ENCODE measurements around the gene DLG4.
"Not testable (repeated sequence)": the region's sequence is repeated elsewhere in the genome, so short reads cannot be mapped to it uniquely, and the experiment has no call there.

Gene DLG4

DNA sequence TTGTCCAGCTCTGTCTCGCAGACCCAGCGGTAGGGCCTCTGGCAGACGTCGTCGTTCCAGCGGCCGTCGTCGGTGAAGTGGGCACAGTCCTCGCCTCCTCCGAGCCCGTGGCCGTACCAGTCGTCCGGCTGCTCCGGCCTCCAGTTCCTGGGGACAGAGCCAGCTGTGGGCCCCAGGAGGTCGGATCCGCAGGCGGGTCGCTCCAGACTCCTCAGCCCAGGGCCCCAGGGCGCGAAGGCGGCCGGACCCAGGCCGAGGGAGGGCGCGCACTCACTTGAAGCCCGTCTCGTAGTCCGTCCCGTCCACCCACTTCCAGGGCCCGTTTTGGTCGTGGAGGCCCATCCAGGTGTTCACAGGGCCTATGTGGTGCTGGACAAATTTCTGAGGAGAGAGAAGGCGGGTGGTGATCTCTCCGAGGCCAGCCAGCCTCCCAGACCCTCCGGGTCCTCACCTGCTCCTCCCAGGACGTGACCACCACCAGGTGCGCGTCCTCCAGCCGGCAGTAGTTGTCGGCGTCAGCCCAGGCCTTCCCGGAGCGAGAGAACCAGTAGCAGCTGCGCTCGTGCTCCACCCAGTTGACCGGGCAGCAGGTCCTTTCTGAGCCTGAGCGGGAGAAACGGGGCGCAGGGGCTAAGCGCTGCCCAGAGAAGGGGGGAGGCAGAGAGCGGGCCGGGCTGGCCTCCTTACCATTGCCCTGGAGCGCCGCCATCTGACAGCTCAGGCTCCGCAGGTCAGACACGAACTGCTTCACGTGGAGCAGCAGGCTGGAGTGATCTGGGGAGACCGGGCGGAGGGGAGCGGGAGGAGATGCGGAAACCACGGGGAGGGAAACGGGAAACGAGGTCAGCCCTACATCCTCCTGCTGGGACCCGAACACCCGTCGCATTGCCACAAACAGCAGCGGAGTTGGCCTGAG, 45.7 kb downstream of the DLG4 start:
- peak; percentile 69 for DNase-seq (ENCODE audit: low spot score)
- in situ Hi-C loops (cut with MboI; ENCODE audit: low sequenced_read_pairs, unreplicated experiment) = no loop called here
- TF ChIP-seq, protein P1, sequence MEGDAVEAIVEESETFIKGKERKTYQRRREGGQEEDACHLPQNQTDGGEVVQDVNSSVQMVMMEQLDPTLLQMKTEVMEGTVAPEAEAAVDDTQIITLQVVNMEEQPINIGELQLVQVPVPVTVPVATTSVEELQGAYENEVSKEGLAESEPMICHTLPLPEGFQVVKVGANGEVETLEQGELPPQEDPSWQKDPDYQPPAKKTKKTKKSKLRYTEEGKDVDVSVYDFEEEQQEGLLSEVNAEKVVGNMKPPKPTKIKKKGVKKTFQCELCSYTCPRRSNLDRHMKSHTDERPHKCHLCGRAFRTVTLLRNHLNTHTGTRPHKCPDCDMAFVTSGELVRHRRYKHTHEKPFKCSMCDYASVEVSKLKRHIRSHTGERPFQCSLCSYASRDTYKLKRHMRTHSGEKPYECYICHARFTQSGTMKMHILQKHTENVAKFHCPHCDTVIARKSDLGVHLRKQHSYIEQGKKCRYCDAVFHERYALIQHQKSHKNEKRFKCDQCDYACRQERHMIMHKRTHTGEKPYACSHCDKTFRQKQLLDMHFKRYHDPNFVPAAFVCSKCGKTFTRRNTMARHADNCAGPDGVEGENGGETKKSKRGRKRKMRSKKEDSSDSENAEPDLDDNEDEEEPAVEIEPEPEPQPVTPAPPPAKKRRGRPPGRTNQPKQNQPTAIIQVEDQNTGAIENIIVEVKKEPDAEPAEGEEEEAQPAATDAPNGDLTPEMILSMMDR (IDR thresholded peaks at IDR 0.05; ENCODE audit: borderline replicate concordance, control extremely low read depth, extremely low read depth, insufficient read depth, missing control alignments) = peak; percentile 19

- in situ Hi-C loops (cut with MboI; ENCODE audit: low sequenced_read_pairs, unreplicated experiment) = not testable (repeated sequence)
These were observed 47.0 kb downstream of the DLG4 start for GRCh38 chr17:7172522-7173191.

DNA sequence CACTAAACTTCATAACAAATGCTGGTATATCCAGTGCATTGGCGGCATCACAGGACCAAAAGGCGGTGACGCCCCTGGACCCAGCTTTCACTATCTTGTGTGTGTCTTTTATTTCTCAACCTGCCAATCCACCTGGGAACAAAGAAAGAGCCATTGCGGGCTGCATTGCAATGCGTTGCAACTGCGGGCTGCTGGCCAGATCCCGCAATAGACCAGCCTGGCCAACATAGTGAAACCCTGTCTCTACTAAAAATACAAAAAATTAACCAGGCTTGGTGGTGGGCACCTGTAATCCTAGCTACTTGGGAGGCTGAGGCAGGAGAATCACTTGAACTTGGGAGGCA, 50.1 kb downstream of the DLG4 start:
- in situ Hi-C loops (cut with MboI; ENCODE audit: low sequenced_read_pairs, unreplicated experiment); DNase-seq (ENCODE audit: low spot score): not testable (repeated sequence)

More at GRCh38 chr17:7172522-7173191, 47.0 kb downstream of the DLG4 start:
- not testable (repeated sequence) for DNase-seq (ENCODE audit: low spot score)

- DNase-seq (ENCODE audit: low spot score); in situ Hi-C loops (cut with MboI; ENCODE audit: low sequenced_read_pairs, unreplicated experiment): not testable (repeated sequence)
These were observed 50.6 kb downstream of the DLG4 start for GRCh38 chr17:7168841-7169564.

DNA sequence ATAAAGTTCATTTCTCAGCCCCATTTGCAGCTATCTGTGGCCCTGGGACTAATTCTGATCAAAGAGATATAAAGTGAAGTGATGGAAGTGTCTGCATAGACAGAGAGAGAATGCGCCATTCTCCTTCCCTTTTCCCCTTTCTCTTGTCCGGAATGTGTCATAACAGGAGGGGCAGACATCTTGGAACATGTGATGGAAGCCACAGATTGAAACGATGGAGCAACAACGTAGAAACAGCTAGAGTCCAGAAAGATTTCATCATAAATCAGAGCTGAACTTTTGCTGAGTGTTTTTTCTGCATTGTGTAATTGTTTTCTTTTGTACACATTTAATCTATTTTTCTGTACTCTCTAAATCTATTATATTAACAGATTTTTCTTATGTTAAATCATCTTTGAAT, 51.8 kb downstream of the DLG4 start:
- TF ChIP-seq, protein P1 (IDR thresholded peaks at IDR 0.05; ENCODE audit: borderline replicate concordance, control extremely low read depth, extremely low read depth, insufficient read depth, missing control alignments) = no peak
- in situ Hi-C loops (cut with MboI; ENCODE audit: low sequenced_read_pairs, unreplicated experiment) = no loop called here
- no peak for DNase-seq (ENCODE audit: low spot score)

DNA sequence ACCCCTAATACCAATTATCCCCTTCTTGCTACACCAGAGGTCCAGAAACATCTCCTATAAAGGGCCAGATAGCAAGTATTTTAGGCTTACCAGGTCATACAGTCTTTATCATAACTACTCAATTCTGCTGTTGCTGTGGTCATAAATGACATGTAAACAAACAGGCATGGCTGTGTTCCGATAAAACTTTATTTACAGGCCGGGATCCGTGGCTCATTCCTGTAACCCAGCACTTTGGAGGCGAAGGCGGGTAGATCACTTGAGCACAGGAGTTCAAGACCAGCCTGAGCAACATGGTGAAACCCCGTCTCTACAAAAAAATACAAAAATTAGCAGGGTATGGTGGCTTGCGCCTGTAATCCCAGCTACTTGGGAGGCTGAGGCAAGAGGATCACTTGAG, 52.8 kb downstream of the DLG4 start:
- in situ Hi-C loops (cut with MboI; ENCODE audit: low sequenced_read_pairs, unreplicated experiment) = no loop called here
- DNase-seq (ENCODE audit: low spot score) = no peak
- TF ChIP-seq, protein P1 (IDR thresholded peaks at IDR 0.05; ENCODE audit: borderline replicate concordance, control extremely low read depth, extremely low read depth, insufficient read depth, missing control alignments) = no peak

GRCh38 chr17:7159571-7159970, 60.1 kb downstream of the DLG4 start:
- in situ Hi-C loops (cut with MboI; ENCODE audit: low sequenced_read_pairs, unreplicated experiment); DNase-seq (ENCODE audit: low spot score): not testable (repeated sequence)

DNA sequence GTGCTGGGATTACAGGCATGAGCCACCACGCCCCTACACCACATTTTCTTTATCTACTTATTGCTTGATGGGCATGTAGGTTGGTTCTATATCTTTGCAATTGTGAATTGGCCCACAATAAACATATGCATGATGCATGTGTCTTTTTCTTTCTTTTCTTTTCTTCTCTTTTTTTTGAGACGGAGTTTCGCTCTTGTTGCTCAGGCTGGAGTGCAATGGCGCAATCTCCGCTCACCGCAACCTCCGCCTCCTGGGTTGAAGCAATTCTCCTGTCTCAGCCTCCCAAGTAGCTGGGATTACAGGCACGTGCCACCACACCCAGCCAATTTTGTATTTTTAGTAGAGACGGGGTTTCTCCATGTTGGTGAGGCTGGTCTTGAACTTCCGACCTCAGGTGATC, 61.2 kb downstream of the DLG4 start:
- DNase-seq (ENCODE audit: low spot score); in situ Hi-C loops (cut with MboI; ENCODE audit: low sequenced_read_pairs, unreplicated experiment): not testable (repeated sequence)

DNA sequence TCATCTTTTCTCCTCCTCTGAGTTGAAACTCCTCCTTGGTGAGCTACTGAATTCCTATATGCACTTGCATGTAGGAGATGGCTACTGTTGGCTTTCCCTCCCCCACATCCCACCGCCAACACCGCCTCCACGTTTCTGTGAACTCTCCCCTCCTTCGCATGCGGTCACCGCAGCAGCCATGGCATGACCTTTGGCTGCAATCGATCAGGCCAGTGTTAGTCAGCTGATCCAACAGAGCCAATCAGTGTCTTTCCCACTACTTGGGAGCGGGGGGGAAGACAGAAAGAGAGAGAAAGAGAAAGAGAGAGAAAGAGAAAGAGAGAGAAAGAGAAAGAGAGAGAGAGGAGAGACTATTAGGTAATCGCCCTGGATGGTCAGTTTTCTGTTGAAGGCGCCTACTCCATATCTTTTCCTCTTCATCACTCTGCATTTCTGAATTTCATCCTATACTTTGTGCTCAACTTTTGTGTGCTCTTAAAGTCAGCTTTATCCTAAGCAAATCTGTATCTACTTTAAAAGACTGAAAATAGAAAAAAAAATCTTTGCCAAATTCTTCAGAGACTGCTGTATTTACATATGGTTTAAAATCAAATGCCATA, 63.2 kb downstream of the DLG4 start:
- no peak for DNase-seq (ENCODE audit: low spot score)
- in situ Hi-C loops (cut with MboI; ENCODE audit: low sequenced_read_pairs, unreplicated experiment) = no loop called here
- TF ChIP-seq, protein P1 (IDR thresholded peaks at IDR 0.05; ENCODE audit: borderline replicate concordance, control extremely low read depth, extremely low read depth, insufficient read depth, missing control alignments) = no peak

Data from GM13976 (cell line).